ENCODE data around the gene RTP4. TPM values are rescaled to one million over a fixed set of nuclear protein-coding genes. Genes with fewer than 3 reads are reported as not detected.

The RTP4 gene
- total and polyA plus RNA-seq, 2 of the 8 experiments (the other 6 are each of a cell fraction or from before 2014, with no cell fraction given): not detected

- Histone ChIP-seq H3K56ac (replicated peaks; ENCODE audit: insufficient read length, low read depth, low read length) (no peak overlapping the region), H2BK12ac (ENCODE audit: low read depth, low read length) (0 out of 2 replicates have a peak overlapping the region, but pooled peaks have one; percentile 52), H2BK15ac (ENCODE audit: low read length) (no peak overlapping the region), H3K9ac (replicated peaks in 1 of 4; ENCODE audit: extremely low read depth in 1 of 4, low read depth in 3 of 4, low read length in 3 of 4) (no peak overlapping the region), H4K8ac (ENCODE audit: extremely low read depth, insufficient read depth, low read length) (no peak overlapping the region), H2AFZ (ENCODE audit: low read length) (no peak overlapping the region), H2BK120ac (replicated peaks; ENCODE audit: low read depth, low read length) (no peak overlapping the region), H3K18ac (ENCODE audit: extremely low read depth, low read length) (no peak overlapping the region), H3K4me2 (ENCODE audit: insufficient read depth in 1 of 2, low read depth in 2 of 2, low read length in 2 of 2) (no peak overlapping the region), H4K91ac (replicated peaks; ENCODE audit: insufficient read length, low read length) (no peak overlapping the region), H3K79me2 (ENCODE audit: control insufficient read depth in 1 of 2, insufficient read depth in 2 of 2, low read length in 2 of 2) (no peaks in the 10 kb centered on the region), H3K79me1 (ENCODE audit: low read depth, low read length) (no peaks in the 10 kb centered on the region), H3K23ac (ENCODE audit: insufficient read length) (no peak overlapping the region), H3K27me3 (replicated peaks in 1 of 4; ENCODE audit: control insufficient read depth in 3 of 4, extremely low read depth in 1 of 4, insufficient read depth in 3 of 4, low read length in 3 of 4) (no peaks in the 10 kb centered on the region), H4K20me1 (replicated peaks in 1 of 2; ENCODE audit: control insufficient read depth in 1 of 2, insufficient read depth in 2 of 2, low read length in 2 of 2) (no peaks in the 10 kb centered on the region), H3K4ac (replicated peaks; ENCODE audit: insufficient read length, low read depth, low read length) (no peak overlapping the region), H3K4me1 (replicated peaks in 1 of 4; ENCODE audit: control insufficient read depth in 3 of 4, insufficient read depth in 4 of 4, low read length in 3 of 4) (no peaks in the 10 kb centered on the region; a peak in 1 of 7 replicates), H3K14ac (ENCODE audit: insufficient read length) (no peak overlapping the region), H2BK20ac (ENCODE audit: low read length) (no peak overlapping the region; the same call in 1 of the 2 replicates), H3K4me3 (ENCODE audit: extremely low read depth in 1 of 4, insufficient read depth in 2 of 4, low read depth in 3 of 4, low read length in 4 of 4) (no peak overlapping the region), H3K27ac (ENCODE audit: low read depth, low read length) (no peak overlapping the region), H3K36me3 (ENCODE audit: control insufficient read depth in 2 of 4, insufficient read depth in 4 of 4, low read length in 3 of 4) (no peaks in the 10 kb centered on the region), H4K5ac (ENCODE audit: insufficient read length, low read depth, low read length) (no peak overlapping the region), H2BK5ac (ENCODE audit: low read depth, low read length) (no peak overlapping the region), H3K23me2 (ENCODE audit: low read depth, low read length) (no peaks in the 10 kb centered on the region), H2AK5ac (ENCODE audit: low read depth, low read length) (no peak overlapping the region), H3K9me3 (ENCODE audit: insufficient read depth in 2 of 2, low read depth in 1 of 2, low read length in 1 of 2) (0 out of 4 replicates have a peak, but pooled peaks cover 0 to 2% of the 10 kb centered on the region in 2 experiments)
- TF ChIP-seq ATF3 (IDR thresholded peaks at IDR 0.05; ENCODE audit: insufficient read depth, low read depth, low read length): no peak
- no peak for TF ChIP-seq ZNF274 (IDR thresholded peaks at IDR 0.05; ENCODE audit: borderline replicate concordance, extremely low read depth, low read length)
- TF ChIP-seq MAX (IDR thresholded peaks at IDR 0.05): no peak
- no peak for TF ChIP-seq SIN3A (conservative IDR thresholded peaks at IDR 0.05 in 1 of 2, IDR thresholded peaks at IDR 0.05 in 1 of 2; ENCODE audit: low read depth in 1 of 2, low read length in 2 of 2)
- TF ChIP-seq NRF1 (IDR thresholded peaks at IDR 0.05; ENCODE audit: low read depth, low read length): no peak
- TF ChIP-seq SP4 (IDR thresholded peaks at IDR 0.05; ENCODE audit: low read length): no peak
- TF ChIP-seq BRCA1 (IDR thresholded peaks at IDR 0.05; ENCODE audit: low read depth, low read length): no peak
- POLR2A ChIA-PET (ENCODE audit: partially characterized antibody): interaction anchor here (0.7 kb wide), 1 partner anchor 318 kb away, joined by 3 read pairs; no protein-coding TSS in a partner anchor
- DNase-seq (ENCODE audit: low read depth in 1 of 2, low spot score in 2 of 2) (no peak), FAIRE-seq (no peak)
- 87% methylated on average over 5 of the region's 5 CpGs; no CpG with 5 or more reads in 1 of the 2 experiments for WGBS, 2 experiments (ENCODE audit: extremely low coverage in 1 of 2, insufficient coverage in 1 of 2, insufficient read length in 1 of 2, insufficient replicate concordance in 2 of 2, low coverage in 1 of 2, low lambda C conversion rate in 2 of 2, missing lambda C conversion rate in 1 of 2)
- CTCF ChIA-PET (ENCODE audit: partially characterized antibody): interaction anchor here (0.8 to 24.1 kb wide), 5 partner anchors 8 to 351 kb away, joined by 3 to 947 read pairs (median 168); partner anchors contain the start of gene SST
Observed at GRCh38 chr3:187325632-187326031, 42.6 kb upstream of the RTP4 start.
